ENCODE results near the gene CENPM.
"Not testable (repeated sequence)": the region's sequence is repeated elsewhere in the genome, so short reads cannot be mapped to it uniquely, and the experiment has no call there.

CENPM gene

DNA sequence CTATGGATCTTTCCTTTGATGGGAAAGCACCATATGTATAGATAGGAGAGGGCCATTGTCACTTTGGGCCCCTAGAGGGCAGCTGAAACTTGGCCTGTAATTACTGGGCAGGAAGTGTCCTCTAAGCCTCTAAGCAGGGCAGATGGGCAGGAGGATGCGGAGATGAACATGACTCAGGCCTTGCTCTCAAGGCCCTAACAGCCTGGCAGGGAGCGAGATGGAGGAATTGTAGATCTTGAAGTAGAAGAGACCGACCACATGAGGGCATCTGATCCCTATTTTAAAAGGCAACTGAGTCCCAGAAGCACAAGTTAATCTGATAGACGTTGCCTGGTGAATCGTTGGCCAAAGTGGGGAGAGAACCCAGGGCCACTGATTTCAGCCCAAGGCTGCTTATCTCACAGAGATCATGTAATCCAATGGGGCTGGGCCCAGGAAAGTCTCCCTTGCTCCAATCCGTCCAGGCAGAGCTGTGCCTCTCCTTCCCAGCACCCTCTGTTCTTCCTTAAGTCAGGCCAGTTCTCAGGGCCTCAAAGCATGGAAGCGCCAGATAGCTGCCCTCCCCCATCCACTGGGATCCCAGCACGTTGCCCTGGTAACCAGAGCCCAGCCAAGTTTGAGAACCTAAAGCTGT, 19.8 kb upstream of the CENPM start:
- no peak for DNase-seq (ENCODE audit: low read depth in 2 of 2)

DNA sequence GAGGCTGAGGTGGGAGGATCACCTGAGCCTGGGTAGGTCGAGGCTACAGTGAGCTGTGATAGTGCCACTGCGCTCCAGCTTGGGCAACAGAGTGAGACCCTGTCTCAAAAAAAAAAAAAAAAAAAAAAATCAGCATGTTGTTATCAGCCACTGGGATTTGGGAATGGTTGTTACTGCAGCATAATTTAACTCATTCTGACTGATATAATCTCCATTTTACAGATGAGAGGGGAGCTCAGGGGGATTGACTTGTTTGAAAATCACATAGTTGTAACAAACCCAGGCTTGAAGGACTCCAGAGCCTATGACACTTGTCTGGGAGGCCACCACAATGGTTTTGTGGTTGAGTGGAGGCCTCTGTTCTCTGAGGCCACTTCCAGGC, 19.3 kb upstream of the CENPM start:
- no peak for DNase-seq (ENCODE audit: low read depth in 2 of 2)

DNA sequence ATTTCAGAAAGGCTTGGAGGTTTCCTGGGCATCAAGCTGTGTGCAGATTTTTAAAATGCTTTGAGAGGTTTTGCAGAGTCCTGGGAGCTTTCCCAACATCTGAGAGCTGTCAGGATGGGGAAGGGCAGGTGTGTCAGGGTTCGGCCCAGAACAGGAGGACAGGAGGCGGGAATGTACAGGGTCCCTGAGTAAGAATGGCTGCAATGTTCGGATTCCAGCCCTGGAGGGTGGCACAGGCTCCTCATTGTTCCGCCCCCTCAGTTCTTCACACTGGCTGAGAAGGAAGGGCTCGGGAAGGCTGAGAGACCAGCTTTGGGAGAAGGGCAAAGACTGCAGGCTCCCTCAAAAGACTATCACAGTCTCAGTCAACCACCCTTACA, 17.1 kb upstream of the CENPM start:
- no peak for DNase-seq (ENCODE audit: low read depth in 2 of 2)

DNA sequence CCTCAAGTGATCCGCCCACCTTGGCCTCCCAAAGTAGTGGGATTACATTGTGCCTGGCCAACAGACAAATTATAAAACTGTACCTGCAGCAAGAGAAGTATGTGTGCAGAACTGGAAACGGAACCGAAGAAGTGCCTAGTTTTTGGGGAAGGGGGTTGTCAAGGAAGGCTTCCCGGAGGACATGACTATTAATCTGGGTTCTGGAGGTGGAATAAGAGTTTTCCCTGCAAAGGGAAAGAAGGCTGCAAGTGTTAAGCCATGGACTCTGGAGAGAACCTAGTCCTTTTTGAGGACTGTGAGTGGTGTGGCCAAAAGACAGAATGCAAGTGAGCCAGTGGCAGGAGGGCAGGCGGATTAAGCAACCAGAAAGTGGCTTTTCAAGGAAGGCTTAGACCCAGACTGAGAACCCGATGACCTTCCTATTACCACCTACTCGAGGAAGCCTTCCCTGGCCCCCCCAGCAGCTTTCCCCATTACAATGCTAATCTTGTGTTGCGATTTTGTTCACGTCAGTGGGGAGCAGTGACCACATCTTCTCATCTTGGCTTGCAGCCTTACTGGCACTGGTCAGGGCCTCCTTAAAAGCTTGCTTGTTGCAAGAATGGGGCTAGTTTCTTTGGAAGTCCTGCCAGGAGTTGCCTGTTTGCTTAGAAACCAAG, 16.6 kb upstream of the CENPM start:
- no peak for DNase-seq (ENCODE audit: low read depth in 2 of 2)

DNA sequence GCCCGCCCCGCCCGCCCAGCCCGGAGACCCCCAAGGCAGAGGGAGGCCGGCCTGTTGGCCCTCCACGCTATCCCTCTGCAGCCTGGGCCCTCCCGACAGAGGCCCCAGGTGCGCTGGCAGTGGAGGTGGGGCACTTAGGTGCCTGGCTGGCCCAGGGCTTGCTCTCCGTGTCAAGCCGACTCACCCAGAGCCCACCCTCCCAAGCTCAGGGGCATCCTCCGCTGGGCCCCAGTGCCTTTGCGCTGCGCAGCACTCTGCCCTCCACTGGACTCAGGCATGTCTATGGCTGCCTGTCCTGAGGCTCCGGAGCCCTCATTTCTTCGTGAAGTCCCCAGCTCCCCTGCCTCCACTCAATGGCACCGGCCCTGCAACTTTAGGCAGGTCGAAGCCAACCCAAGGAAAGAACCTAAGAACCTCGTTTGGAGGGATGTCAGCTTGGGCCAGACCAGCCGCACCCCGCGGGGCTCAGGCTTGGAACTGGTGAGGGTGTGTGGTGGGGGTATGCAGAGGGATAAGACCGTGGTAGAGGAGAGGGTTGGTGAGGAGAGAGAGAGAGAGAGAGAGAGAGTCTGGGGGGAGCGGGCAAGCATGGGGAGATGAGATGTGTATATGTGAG, 11.1 kb upstream of the CENPM start:
- no peak for DNase-seq (ENCODE audit: low read depth in 2 of 2)

DNA sequence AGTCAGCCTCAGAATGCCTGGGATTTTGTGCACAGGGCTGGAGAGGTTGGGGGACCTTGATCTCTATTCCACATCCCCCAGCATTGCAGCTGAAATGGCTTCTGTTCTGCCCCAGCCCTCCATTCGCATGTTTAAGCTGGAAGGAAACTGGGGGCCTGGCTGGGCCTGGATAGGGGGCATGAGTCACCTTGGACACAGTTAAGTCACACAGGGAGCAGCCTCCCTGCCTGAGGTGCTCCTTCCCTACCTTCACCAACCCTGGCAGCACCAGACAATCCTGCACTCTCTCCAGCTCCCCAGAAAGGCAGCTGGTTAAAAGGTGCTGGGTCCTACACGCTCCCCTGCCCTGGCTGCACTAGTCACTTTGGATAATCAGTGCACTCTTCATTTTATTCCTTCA, 5.8 kb upstream of the CENPM start:
- DNase-seq (ENCODE audit: low read depth in 2 of 2): no peak

DNA sequence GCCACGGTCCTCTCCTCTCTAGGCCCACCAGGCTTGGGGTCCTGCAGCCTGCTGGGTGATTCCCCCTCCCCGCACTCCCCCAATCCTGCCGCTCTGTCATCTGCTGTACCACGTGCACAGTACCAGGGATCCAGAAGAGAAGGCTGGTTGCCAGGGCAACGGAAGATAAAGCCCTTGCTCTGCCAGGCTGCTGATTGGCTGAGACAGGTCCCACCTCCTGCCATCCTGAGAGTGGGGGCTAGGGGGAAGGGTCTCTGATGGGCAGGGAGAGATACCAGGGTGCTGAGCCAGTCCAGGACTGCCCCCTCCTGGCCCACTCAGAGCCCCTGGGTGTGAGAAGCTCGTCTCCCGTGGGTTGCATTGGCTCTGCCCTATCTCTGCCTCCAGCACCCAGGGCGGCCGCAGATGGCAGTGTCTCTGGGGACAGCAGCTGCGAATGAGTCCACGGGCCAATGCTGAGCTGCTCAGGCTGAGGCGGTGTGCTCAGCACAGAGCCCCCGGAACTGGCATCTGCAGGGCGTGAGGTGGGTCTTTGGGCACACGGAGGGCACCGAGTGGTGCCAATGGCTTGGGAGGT, 5.0 kb upstream of the CENPM start, which contains the start of gene SMIM45:
TSS of gene SMIM45 (plus strand) at position 253 of the 577 bp plus-strand sequence.
- no peak for DNase-seq (ENCODE audit: low read depth in 2 of 2)

DNA sequence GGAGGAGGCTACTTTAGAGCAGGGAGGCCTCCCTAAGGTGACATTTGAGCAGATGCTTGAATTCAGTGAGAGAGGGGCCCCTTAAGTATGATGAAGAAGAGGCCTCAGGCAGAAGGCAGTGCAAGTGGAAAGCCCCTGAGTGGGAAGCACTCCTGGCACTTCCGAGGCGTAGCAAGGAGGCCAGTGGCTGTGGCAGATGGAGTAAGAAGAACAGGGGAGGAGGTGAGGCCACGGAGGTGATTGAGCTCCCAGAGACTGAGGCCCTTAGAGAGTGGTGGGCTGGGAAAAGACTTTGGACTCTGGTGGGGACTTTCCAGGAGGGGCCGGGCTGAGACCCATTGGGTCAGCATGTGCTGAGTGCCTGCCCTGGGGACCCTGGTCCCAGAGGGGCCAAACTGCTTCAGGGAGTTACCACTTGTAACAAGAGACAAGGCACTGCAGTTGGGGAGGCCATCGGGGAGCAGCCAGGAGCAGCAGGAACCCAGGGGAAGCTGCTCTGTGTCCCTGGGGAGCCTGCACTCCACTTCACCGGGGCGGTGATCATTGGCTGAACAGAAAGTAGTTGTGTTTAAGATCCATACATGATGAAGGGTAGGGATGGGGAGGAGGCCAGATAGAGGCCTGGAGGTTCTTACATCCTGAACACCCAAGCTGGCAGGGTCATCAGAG, 2.5 kb upstream of the CENPM start:
- no peak for DNase-seq (ENCODE audit: low read depth in 2 of 2)

DNA sequence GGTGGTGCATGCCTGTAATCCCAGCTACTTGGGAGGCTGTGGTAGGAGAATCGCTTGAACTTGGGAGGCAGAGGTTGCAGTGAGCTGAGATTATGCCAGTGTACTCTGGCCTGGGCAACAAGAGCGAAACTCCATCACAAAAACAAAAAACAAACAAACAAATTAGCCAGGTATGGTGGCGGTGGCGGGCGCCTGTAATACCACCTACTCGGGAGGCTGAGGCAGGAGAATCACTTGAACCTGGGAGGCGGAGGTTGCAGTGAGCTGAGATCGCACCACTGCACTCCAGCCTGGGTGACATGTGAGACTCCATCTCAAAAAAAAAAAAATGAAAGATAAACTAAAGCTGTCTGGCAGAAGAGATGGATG, 2.0 kb upstream of the CENPM start:
- not testable (repeated sequence) for DNase-seq (ENCODE audit: low read depth in 2 of 2)

DNA sequence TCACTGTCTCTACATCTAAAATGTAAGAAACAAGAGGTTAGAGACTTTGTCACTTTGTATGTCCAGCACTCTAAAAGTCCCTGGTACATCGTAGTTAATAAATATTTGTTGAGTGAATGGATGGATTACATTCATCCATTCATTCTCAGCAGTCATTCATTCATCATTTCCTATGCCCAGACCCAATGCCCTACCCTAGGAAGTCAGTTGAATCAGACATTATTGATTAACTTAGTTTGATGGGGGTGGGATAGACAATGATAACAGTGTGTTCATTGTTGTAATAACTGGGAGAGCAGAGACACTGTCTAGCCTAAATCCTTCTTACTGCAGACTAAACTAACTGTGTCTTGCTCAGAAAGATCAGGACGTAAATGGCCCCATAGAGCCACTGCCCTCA, 1.2 kb upstream of the CENPM start:
- DNase-seq (ENCODE audit: low read depth in 2 of 2): no peak

DNA sequence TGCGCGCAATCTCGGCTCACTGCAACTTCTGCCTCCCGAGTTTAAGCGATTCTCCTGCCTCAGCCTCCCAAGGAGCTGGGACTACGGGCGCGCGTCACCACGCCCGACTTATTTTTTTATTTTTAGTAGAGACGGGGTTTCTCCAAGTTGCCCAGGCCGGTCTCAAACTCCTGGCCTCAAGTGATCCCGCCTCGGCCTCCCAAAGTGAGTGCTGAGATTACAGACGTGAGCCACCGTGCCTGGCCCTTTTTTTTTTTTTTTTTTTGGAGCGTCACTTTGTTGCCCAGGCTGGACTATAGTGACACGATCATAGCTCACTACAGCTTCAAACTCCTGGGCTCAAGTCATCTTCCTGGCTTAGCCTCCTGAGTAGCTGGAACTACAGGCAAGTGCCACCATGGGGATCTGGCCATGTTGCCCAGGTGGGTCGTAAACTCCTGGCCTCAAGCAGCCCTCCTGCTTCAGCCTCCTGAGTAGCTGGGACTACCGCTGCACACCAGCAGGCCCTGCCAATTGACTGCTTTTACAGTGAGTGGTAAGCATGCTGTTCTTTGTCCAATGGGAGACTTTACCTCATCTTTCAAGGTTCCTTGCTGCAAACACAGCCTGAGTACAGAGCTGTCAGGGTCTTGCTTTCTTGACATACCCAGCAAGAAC, 600 bp upstream of the CENPM start:
- DNase-seq (ENCODE audit: low read depth in 2 of 2): no peak

DNA sequence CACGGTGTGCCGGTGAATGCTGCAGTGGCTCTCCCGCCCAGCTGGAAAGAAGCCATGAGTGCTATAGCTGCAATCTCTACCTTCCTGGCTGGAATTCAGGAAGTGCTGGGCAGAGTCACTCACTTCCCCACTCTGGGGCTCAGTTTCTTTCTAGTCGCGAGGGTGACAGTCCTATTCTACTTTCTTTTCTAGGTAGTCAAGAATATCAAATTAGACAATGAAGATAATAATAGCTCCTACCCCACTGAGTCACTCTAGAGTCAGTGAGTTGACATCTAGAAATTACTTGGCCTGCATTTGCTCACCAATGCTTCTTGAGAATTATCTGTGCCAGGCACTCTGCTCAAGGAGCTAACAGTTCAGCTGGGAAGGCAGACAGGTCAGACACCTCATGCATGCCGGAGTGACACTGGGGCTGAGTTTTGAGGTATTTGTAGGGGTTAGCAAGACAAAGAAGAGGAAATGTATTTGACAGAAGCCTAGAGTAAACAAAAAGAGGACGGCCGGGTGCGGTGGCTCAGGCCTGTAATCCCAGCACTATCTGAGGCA, 3.2 kb downstream of the CENPM start:
- no peak for DNase-seq (ENCODE audit: low read depth in 2 of 2)

DNA sequence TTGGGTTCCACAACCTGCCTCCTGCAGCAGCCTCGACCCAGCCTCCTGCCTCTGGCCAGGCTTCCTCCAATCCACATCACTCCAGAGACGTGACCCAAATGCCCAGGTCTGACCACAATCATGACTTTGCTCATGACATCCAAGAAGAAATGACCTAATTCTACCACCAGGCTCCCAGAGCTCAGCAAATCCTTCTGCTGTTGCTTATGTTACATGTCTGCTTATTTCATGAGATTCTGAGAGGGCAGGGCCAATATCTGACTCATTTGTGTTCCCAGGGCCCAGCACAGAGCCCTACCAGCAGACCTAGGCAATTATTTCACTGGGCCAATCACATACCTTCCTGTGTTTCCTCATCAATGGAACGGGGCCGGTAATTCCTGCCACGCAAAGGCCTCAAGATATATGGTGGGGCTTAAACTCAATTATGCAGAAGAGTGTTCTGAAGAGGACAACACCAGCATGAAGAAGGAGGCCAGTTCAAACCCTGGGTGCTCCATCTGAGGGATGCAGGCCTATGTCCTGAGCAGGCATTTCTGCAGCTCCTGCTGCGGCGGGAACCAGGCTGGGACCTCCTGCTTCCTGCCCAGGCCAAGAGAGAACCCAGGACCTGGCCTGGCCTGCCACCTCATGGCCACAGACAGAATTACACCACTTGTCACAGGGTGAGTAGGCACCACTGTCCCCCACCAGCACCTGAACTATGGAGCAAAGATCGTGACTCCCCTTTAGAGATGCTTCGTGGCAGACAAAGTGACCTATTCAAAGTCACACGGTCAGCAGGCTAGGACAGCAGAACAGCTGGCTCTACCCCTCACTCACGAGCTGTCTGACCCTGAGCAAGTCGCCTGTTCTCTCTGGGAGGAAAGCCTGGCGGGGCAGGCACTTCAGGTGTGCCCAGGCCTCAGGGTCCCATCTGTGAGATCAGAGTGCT, 5.9 kb downstream of the CENPM start:
- DNase-seq (ENCODE audit: low read depth in 2 of 2): peak; percentile 53 to 67

DNA sequence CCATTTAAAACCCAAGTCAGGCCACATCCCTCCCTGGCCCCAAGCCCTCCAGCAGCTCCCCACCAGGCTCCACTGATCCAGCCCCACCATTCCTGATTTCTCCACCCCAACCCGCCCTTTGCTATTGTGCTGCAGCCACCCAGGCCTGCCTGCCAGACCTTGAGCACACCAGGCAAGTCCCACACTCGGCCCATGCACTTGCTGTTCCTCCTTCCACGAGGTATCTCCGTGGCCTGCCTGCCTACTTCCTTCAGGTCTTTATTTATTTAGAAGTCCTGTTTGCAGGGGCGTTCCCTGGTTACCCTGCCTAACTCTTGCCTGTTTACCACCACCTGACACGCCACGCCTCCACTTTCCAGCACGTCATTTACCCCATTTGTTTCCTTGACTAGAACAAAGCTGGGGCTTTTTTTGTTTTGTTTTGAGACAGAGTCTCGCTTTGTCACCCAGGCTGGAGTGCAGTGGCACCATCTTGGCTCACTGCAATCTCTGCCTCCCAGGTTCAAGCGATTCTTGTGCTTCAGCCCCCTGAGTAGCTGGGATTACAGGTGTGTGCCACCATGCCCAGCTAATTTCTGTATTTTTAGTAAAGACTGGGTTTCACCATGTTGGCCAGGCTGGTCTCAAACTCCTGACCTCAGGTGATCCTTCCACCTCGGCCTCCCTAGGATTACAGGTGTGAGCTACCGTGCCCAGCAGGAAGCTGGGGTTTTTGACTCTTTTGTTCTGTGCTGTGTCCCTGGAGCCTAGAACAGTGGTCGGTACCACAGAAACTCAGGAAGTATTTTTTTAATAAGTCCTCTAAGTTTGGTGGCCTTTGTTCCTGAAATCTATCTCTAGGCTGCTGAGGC, 6.7 kb downstream of the CENPM start:
- DNase-seq (ENCODE audit: low read depth in 2 of 2): peak; percentile 74 to 93

DNA sequence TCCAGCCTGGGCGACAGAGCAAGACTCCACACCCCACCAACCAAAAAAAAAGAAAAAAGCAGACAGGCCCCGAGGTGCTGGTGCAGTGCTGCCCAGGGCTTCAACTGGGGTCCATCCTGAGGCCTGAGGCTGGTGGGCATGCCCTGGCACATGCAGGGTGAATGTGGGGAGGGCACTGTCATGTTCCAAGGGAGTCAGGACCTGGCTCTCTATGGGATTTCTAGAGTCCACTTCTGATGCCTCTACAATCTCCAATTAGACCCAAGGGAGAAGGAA, 10.1 kb downstream of the CENPM start:
- DNase-seq (ENCODE audit: low read depth in 2 of 2): no peak

DNA sequence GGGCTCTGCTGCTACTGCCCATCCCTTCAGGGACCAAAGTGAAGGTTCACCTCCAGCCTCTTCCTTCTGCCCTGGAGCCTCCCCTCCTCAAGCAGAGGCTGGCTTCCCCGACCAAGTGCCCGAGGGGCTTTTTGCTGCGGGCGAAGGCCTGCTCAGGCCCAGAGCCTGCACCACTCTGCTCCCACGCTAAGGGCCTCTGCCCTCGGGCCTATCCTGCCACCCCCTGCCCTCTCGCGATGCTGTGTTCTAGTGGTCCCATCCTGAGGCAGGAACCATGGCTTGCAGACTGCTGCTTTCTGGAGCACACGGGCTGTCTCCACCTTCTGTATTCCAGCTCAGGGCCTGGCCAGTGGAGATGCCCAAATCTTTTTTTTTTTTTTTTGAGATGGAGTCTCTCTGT, 11.4 kb downstream of the CENPM start:
- no peak for DNase-seq (ENCODE audit: low read depth in 2 of 2)

DNA sequence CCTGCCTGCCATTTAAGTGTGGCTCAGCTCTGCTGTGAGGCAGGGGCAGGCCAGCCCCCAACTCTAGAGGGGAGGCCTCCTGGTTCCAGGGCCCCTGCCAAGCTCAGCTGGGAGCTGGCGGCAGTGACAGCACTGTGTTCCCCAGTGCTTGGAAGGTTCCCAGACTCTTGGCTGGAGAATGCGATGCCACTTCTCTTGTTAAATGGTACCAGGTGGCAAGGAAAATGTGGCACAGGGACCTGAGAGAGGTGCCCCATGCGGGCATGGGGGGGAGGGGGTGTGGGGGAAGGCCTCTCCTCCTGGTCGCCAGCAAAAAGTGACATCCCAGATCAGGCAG, 12.0 kb downstream of the CENPM start:
- no peak for DNase-seq (ENCODE audit: low read depth in 2 of 2)

DNA sequence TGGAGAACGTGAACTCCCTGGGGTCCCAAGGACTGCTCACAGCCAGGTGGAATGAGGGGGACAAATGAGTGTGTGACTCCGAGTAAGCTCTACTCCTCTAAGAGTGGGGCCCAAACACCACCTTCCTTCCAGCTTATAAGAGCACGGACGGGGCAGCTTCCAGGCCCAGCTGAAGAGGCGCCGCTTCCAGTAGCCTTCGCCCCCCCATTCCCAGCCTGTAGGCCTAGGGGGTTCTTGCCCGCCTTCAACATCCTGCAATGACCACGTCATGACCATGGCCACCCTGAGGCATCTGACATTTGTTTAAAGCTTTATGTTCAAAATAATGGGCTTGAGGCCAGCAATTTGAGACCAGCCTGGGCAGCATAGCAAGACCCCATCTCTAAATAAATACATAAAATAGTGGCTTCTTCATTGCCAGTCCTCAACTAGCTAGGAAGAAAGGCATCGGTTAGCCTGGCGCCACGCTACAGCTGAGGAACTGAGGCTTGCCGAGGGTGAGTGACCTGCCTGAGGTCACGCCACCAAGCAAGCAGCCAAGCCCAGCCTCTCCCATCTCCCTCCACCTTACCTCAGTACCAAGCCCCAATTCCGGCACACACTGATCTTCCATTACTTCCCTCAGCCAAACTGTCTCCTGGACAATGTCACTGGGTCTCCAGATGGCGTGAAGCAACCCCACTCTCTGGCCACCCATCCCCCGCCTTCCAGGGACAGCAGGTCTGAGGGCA, 12.5 kb downstream of the CENPM start:
- no peak for DNase-seq (ENCODE audit: low read depth in 2 of 2)

DNA sequence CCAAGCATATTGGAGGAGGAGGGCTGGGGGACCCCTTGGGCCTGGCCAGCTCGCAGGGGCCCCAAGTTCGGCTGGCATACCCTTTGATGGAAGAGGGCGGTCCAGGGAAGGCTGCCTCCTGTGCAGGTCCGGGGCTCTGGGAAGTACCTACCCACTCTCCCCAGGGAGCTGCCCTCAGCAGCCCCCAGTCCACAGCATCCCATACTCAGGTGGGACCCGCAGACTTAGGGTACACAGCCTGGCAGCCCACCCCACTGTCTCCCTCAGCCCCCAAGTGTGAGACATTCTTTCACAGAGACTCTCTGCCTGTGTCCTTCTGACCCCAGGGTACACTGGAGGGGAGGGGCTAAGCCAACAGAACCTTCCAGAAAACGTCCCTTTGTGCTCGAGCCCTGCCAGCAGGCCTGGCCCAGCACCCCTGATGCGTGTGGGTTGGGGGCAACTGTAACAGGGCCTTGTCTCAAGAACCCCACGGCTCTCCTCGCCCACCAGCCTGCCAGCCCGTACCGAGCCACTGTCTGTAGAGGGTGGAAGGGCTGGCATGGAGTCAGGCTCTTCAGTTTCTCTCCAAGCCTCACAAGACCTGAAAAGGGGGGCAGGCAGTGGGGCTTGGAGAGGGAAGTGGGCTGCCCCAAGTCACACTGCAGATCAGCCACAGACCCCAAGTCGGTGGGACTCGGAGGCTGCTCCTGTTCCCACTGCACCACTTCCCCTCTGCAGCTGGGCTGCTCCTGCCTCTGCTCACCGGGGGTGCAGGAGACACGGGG, 13.4 kb downstream of the CENPM start:
- no peak for DNase-seq (ENCODE audit: low read depth in 2 of 2)

Measured in stimulated activated CD8-positive, alpha-beta memory T cell treated with anti-CD3 and anti-CD28 coated beads, Interleukin-2, amount 100 ng/mL, for 48 hours (primary cell).